Activated naive CD8-positive, alpha-beta T cell treated with anti-CD3 and anti-CD28 coated beads, Interleukin-2, amount 10 ng/mL, durations not matched to agents 7 days and 5 days (primary cell): ENCODE measurements around the gene CTSL. TPM values are rescaled to one million over a fixed set of nuclear protein-coding genes. Genes with fewer than 3 reads are reported as not detected.
"Not testable (repeated sequence)": the region's sequence is repeated elsewhere in the genome, so short reads cannot be mapped to it uniquely, and the experiment has no call there.

Experiments
- ATAC-seq: fragments of 150-1000 bp; cut with Tn5 transposase; one replicate; pipeline ENCODE4 v1.10.0; 2021; ENCODE audit warnings: low read depth, moderate library complexity
- POLR2A ChIA-PET: fragments of 350-600 bp; sonication (Branson Sonifier 250); formaldehyde crosslinking; loops from one replicate; lab custom pipeline; 2021; ENCODE audit warnings: antibody characterized with exemption; lab: Charles Lee
- DNase-seq: peaks from one replicate; pipeline ENCODE4 v3.0.0; 2021
- H3K27ac Mint-ChIP-seq: one replicate; pipeline ENCODE4 v1.8.0; 2022; ENCODE audit warnings: mild to moderate bottlenecking, mixed read lengths
- H3K27me3 Mint-ChIP-seq: one replicate; pipeline ENCODE4 v1.8.0; 2022; ENCODE audit warnings: mild to moderate bottlenecking, moderate library complexity, mixed read lengths
- H3K36me3 Mint-ChIP-seq: one replicate; pipeline ENCODE4 v1.8.0; 2021; ENCODE audit warnings: mild to moderate bottlenecking, mixed read lengths
- H3K4me1 Mint-ChIP-seq: one replicate; pipeline ENCODE4 v1.8.0; 2021; ENCODE audit warnings: mixed read lengths
- H3K4me3 Mint-ChIP-seq: one replicate; pipeline ENCODE4 v1.8.0; 2022; ENCODE audit warnings: mild to moderate bottlenecking, moderate library complexity, mixed read lengths
- H3K9me3 Mint-ChIP-seq: one replicate; pipeline ENCODE4 v1.8.0; 2021; ENCODE audit warnings: mixed read lengths
- total RNA-seq, 2 experiments: library from RNA; stranded (reverse); gene quantifications; one replicate each; pipeline ENCODE4 v1.2.3, GENCODE V29; 2021

CTSL gene
- total RNA-seq, 2 experiments from 2014 or later: 18.3 to 18.4 TPM

DNA sequence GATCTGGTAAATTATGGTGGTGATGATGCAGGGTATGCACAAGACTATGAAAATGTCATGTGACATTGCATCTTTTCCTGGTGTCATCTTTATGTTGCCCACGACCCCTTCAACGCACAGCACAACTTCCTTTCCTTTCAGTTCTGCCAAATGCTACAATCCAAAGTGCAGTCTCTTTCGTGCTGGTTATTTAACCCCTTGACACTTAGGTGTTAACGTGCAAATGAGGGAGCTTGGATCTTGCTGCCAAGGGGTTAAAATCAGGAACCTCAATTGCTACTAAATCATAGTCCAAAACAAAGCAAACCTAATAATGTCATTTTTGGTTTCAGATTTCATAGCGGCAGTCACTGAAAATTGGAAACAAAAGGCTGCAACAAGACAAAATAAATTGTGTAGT lies 16.0 kb downstream of the CTSL start:
- H3K4me3 Mint-ChIP-seq: no peak overlapping the region

DNA sequence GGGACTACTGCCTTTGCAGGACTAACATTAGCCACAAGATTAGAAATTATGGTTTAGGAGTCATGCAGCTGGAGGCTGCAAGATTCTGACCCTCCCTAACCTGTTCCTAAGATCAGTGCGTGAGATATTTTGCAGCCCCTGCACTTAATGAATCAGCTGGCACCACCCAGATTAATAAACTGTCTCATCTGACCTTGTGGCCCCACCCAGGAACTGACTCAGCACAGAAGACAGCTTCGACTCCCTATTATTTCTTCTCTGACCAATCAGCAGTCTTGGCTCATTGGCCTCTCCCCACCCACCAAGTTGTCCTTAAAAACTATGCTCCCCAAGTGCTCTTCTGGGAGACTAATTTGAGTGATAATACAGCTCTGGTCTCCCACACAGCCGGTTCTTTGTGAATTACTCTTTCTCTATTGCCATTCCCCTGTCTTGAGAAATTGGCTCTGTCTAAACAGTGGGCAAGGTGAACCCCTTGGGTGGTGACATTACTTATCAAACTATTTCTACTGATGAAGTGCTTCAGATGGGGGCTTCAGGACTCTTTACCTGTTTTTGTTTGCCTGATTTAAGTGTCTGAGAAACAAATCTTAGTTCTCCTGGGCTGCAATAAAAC lies 17.0 kb downstream of the CTSL start:
- peaks cover 7% of the 10 kb centered on the region for H3K9me3 Mint-ChIP-seq
- H3K27ac Mint-ChIP-seq: no peak overlapping the region
- no peak overlapping the region for H3K4me3 Mint-ChIP-seq
- H3K36me3 Mint-ChIP-seq: no peaks in the 10 kb centered on the region
- peaks cover 2% of the 10 kb centered on the region for H3K4me1 Mint-ChIP-seq
- no peak for ATAC-seq
- peaks cover 13% of the 10 kb centered on the region for H3K27me3 Mint-ChIP-seq
- POLR2A ChIA-PET: no interaction called here
- no peak for DNase-seq

More for the DNA sequence above, 16.0 kb downstream of the CTSL start:
- peaks cover 2% of the 10 kb centered on the region for H3K4me1 Mint-ChIP-seq
- no peak overlapping the region for H3K27ac Mint-ChIP-seq
- no peaks in the 10 kb centered on the region for H3K36me3 Mint-ChIP-seq
- H3K27me3 Mint-ChIP-seq: peaks cover 13% of the 10 kb centered on the region
- no peak for DNase-seq
- no peak for ATAC-seq
- H3K9me3 Mint-ChIP-seq: peaks cover 7% of the 10 kb centered on the region
- POLR2A ChIA-PET: no interaction called here

DNA sequence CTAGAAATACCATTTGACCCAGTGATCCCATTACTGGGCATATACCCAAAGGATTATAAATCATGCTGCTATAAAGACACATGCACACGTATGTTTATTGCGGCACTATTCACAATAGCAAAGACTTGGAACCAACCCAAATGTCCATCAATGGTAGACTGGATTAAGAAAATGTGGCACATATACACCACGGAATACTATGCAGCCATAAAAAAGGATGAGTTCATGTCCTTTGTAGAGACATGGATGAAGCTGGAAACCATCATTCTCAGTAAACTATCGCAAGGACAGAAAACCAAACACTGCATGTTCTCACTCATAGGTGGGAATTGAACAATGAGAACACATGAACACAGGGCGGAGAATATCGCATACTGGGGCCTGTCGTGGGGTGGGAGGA lies 18.3 kb downstream of the CTSL start:
- POLR2A ChIA-PET, H3K4me1 Mint-ChIP-seq, H3K4me3 Mint-ChIP-seq, H3K27ac Mint-ChIP-seq, H3K36me3 Mint-ChIP-seq, DNase-seq, H3K9me3 Mint-ChIP-seq, ATAC-seq: not testable (repeated sequence)
- H3K27me3 Mint-ChIP-seq: peaks cover 18% of the 10 kb centered on the region

DNA sequence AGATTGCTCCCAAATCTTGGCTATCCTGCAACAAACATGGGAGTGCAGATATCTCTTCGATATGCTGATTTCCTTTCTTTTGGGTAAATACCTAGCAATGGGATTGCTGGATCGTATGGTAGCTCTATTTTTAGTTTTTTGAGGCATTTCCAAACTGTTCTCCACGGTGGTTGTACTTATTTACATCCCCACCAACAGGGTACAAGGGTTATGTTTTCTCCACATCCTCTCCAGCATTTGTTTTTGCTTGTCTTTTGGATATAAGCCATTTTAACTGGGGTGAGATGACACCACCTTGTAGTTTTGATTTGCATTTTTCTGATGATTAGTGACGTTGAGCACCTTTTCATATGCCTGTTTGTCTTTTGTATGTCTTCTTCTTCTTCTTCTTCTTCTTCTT lies 20.3 kb downstream of the CTSL start:
- H3K27me3 Mint-ChIP-seq: peaks cover 15% of the 10 kb centered on the region
- H3K4me3 Mint-ChIP-seq: no peak overlapping the region
- DNase-seq (no peak), ATAC-seq (no peak)
- peaks cover 4% of the 10 kb centered on the region for H3K9me3 Mint-ChIP-seq
- POLR2A ChIA-PET: no interaction called here
- no peaks in the 10 kb centered on the region for H3K36me3 Mint-ChIP-seq
- H3K4me1 Mint-ChIP-seq: peaks cover 2% of the 10 kb centered on the region
- no peak overlapping the region for H3K27ac Mint-ChIP-seq

DNA sequence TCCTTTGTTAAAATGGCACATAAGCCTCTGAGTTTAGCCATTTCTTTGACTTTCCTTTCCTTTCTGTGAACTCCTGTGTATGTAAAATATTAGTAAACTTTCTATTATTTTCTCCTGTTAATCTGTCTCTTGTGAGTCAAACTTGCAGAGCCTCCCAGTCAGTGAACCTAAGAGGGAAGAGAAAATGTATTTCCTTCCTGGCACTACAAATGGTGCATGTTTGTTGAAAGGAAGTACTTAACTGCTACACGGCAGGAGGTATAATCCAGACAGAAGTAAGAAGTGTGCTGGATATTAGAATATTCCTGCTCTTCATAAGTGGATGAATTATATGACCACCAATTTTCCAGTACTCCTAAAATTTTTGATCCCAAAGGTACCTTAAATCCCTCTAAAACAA lies 23.0 kb downstream of the CTSL start:
- H3K27me3 Mint-ChIP-seq: peaks cover 13% of the 10 kb centered on the region
- no peaks in the 10 kb centered on the region for H3K36me3 Mint-ChIP-seq
- no peak for DNase-seq
- no peak for ATAC-seq
- H3K4me3 Mint-ChIP-seq: no peak overlapping the region
- POLR2A ChIA-PET: no interaction called here
- H3K4me1 Mint-ChIP-seq: no peaks in the 10 kb centered on the region
- no peak overlapping the region for H3K27ac Mint-ChIP-seq
- peaks cover 4% of the 10 kb centered on the region for H3K9me3 Mint-ChIP-seq

DNA sequence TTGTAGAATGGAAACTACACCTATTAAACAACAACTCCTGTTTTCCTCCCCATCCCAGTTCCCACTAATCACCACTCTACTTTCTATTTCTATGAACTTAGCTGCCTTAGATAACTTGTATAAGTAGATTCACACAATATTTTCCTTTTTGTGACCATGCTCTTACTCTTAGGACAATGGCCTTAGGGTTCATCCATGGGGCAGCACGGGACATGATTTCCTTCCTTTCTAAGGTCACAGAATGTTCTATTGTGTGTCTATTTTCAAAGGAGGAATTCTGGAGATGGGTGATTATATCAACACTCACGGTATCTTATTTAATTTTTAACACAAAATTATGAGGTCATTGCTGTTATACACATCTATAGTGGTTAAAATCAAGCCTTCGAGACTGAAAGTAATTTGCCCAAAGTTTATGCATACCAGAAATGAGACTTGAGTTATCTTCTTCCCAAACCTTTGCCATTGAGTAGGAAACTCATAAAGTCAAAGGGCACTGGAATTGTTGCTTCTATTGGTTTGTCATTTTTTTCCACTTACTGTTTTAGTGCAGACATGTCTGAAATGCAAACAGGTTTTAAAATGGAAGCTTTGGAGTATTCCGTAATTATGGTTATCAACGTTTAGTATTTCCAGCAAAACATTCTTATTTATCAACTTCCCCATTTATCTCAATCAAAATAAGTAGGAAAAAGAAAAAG lies 23.6 kb downstream of the CTSL start:
- no peak for DNase-seq
- POLR2A ChIA-PET: no interaction called here
- no peak overlapping the region for H3K4me3 Mint-ChIP-seq
- ATAC-seq: no peak
- peaks cover 3% of the 10 kb centered on the region for H3K9me3 Mint-ChIP-seq
- H3K4me1 Mint-ChIP-seq: no peaks in the 10 kb centered on the region
- no peak overlapping the region for H3K27ac Mint-ChIP-seq
- H3K36me3 Mint-ChIP-seq: no peaks in the 10 kb centered on the region
- peaks cover 13% of the 10 kb centered on the region for H3K27me3 Mint-ChIP-seq

DNA sequence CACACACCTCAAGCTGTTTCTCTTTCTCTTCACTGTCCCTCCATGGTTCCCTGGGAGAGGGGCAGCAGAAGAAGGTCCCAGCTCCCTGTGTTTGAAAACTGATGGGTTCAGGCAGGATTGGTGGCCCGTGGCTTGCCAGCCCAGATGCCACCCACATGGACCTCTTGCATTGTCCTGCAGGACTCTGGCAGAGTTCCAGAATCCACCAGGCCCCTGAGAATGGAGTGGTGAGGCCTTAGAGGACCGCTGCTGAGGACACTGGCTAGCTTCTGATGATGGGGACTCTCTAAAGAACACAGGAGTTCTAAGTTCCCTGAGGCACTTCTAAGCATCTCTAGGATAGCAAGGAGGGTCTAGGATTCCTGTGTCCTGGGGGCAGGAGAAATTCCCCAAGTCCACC lies 24.8 kb downstream of the CTSL start:
- peaks cover 5% of the 10 kb centered on the region for H3K9me3 Mint-ChIP-seq
- POLR2A ChIA-PET: interaction anchor here (0.6 kb wide), 1 partner anchor 1084 kb away, joined by 3 read pairs; no protein-coding TSS in a partner anchor
- no peaks in the 10 kb centered on the region for H3K36me3 Mint-ChIP-seq
- no peaks in the 10 kb centered on the region for H3K4me1 Mint-ChIP-seq
- no peak for ATAC-seq
- no peak overlapping the region for H3K27ac Mint-ChIP-seq
- no peak overlapping the region for H3K4me3 Mint-ChIP-seq
- H3K27me3 Mint-ChIP-seq: peaks cover 13% of the 10 kb centered on the region
- no peak for DNase-seq

DNA sequence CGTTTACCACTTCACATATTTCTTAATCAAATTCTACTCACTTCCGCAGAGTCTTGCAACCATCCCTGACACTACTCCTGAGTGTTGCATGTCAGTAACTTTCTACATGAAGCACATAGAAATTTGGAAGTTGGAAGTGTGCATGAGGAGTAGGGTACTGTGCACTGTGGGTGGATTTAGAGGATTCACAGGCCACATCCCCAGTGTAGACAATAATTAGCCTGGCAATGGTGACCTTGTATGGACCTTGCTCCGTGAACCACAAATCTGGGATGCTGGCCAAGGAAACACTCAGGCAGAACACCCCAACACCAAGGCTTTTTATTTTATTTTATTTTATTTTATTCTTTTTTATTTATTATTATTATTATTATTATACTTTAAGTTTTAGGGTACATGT lies 25.5 kb downstream of the CTSL start:
- peaks cover 13% of the 10 kb centered on the region for H3K27me3 Mint-ChIP-seq
- ATAC-seq: no peak
- POLR2A ChIA-PET: no interaction called here
- H3K4me3 Mint-ChIP-seq: no peak overlapping the region
- no peak overlapping the region for H3K27ac Mint-ChIP-seq
- no peaks in the 10 kb centered on the region for H3K4me1 Mint-ChIP-seq
- H3K36me3 Mint-ChIP-seq: no peaks in the 10 kb centered on the region
- peaks cover 5% of the 10 kb centered on the region for H3K9me3 Mint-ChIP-seq
- no peak for DNase-seq

DNA sequence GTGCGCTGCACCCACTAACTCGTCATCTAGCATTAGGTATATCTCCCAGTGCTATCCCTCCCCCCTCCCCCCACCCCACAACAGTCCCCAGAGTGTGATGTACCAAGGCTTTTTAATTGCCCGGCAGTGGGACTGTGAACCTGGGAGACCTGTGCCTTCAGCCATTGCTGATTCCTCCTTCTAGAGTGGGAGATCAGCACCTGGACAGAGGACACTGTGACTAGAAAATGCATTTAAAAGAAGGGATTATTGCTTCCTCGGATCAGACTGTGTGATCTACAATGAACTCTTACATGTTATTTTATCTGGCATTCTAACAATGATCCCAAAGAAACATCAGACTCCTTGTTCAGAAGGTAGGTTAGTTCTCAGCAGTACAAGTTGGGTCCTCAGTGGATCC lies 25.9 kb downstream of the CTSL start:
- no peak overlapping the region for H3K4me3 Mint-ChIP-seq
- H3K9me3 Mint-ChIP-seq: peaks cover 5% of the 10 kb centered on the region
- H3K4me1 Mint-ChIP-seq: no peaks in the 10 kb centered on the region
- H3K27me3 Mint-ChIP-seq: peaks cover 11% of the 10 kb centered on the region
- DNase-seq: no peak
- H3K36me3 Mint-ChIP-seq: no peaks in the 10 kb centered on the region
- POLR2A ChIA-PET: no interaction called here
- H3K27ac Mint-ChIP-seq: no peak overlapping the region
- ATAC-seq: no peak

DNA sequence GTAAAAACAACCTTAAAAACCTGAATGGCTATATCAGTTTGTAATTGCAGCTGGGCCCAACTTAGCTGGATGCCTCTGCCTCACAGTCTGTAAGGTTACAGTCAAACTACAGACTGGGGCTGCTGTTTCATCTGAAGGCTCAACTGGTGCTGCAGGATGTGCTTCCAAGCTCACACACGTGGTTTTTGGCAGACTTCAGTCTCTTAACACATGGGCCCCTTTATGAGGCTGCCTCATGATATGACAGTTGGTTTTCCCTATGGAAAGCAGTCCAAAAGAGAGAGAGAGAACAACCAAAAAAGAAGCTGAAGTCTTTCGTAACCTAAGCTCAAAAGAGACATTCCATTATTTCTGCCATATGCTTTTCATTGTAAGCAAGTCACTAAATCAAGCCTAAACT lies 27.4 kb downstream of the CTSL start:
- POLR2A ChIA-PET: no interaction called here
- H3K9me3 Mint-ChIP-seq: peaks cover 5% of the 10 kb centered on the region
- no peak overlapping the region for H3K27ac Mint-ChIP-seq
- DNase-seq: no peak
- no peaks in the 10 kb centered on the region for H3K36me3 Mint-ChIP-seq
- H3K27me3 Mint-ChIP-seq: peaks cover 9% of the 10 kb centered on the region
- no peak for ATAC-seq
- H3K4me3 Mint-ChIP-seq: no peak overlapping the region
- no peaks in the 10 kb centered on the region for H3K4me1 Mint-ChIP-seq

DNA sequence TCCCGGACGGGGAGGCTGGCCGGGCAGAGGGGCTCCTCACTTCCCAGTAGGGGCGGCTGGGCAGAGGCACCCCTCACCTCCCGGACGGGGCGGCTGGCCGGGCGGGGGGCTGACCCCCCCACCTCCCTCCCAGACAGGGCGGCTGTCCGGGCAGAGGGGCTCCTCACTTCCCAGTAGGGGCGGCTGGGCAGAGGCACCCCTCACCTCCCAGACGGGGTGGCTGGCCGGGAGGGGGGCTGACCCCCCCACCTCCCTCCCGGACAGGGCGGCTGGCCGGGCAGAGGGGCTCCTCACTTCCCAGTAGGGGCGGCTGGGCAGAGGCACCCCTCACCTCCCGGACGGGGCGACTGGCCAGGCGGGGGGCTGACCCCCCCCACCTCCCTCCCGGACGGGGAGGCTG lies 32.4 kb downstream of the CTSL start:
- H3K4me1 Mint-ChIP-seq, H3K27ac Mint-ChIP-seq, H3K36me3 Mint-ChIP-seq, H3K9me3 Mint-ChIP-seq, H3K27me3 Mint-ChIP-seq, ATAC-seq, POLR2A ChIA-PET, DNase-seq, H3K4me3 Mint-ChIP-seq: not testable (repeated sequence)

DNA sequence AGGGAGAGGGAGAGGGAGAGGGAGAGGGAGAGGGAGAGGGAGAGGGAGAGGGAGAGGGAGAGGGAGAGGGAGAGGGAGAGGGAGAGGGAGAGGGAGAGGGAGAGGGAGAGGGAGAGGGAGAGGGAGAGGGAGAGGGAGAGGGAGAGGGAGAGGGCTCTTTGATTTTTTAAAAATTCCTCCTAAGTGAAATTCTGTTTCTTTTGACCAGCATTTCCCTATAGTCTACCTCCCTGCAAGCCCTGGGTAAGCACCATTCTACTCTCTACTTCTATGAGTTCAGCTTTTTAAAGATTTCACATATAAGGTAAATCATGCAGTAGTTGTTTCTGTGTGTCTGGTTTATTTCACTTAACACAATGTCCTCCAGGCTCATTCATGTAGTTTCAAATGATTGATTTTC lies 34.1 kb downstream of the CTSL start:
- ATAC-seq, H3K4me3 Mint-ChIP-seq, H3K27ac Mint-ChIP-seq, H3K27me3 Mint-ChIP-seq, H3K9me3 Mint-ChIP-seq, H3K4me1 Mint-ChIP-seq, H3K36me3 Mint-ChIP-seq, POLR2A ChIA-PET, DNase-seq: not testable (repeated sequence)

DNA sequence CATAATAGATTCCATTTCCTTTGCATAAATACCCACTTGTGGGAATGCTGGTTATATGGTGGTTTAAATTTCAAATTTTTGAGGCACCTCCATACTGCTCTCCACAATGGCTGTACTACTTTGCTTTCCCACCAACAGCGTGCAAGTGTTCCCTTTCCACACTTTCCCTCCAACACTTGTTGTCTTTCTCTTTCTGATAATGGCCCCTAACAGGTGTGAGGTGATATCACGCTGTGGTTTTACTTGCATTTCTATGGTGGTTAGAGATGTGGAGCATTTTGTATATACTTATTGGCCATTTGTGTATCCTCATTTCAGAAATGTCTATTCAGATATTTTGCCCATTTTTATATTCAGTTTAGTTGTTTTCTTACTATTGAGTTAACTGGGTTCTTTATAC lies 34.6 kb downstream of the CTSL start:
- POLR2A ChIA-PET: no interaction called here
- Mint-ChIP-seq H3K4me1 (no peaks in the 10 kb centered on the region), H3K4me3 (no peak overlapping the region), H3K9me3 (no peaks in the 10 kb centered on the region), H3K27ac (no peak overlapping the region), H3K27me3 (peaks cover 6% of the 10 kb centered on the region), H3K36me3 (no peaks in the 10 kb centered on the region)
- ATAC-seq (no peak), DNase-seq (no peak)

DNA sequence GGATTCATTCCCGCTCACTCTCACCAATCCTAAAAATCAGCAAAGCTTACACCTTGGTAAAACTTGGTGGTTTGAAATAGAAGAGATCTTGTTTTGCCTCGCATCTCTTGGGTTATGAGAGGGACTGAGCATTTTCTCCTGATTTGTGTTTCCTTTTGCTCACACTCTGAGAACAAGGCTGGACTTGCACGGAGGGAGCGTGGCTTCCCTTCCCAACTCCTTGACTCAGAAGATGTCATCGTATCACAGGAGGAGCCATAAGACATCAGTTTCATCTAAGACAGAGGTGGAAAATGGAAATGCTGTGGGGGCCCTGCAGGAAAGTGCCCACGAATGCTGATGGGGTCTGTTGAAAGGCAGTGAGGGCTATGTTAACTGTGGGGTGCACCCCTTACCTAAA lies 37.4 kb downstream of the CTSL start:
- Mint-ChIP-seq H3K4me1 (no peaks in the 10 kb centered on the region), H3K27me3 (peaks cover 3% of the 10 kb centered on the region)
- ATAC-seq: no peak

More for the DNA sequence above, 37.4 kb downstream of the CTSL start:
- DNase-seq: no peak
- Mint-ChIP-seq H3K27ac (no peak overlapping the region), H3K4me3 (no peak overlapping the region), H3K36me3 (no peaks in the 10 kb centered on the region), H3K9me3 (no peaks in the 10 kb centered on the region)
- POLR2A ChIA-PET: no interaction called here
